PC-3 (cell line): ENCODE measurements around the gene PPP3R1.

Source experiments
- EZH2 ChIP-seq: fragments of 300-600 bp; sonication (generic); IDR thresholded peaks from one replicate; pipeline ENCODE4 v1.6.1; 2017; ENCODE audit warnings: antibody characterized with exemption, mild to moderate bottlenecking, low read length; ENCODE audit not compliant: unreplicated experiment
- EZH2phosphoT487 ChIP-seq: fragments of 300-600 bp; sonication (generic); IDR thresholded peaks from 2 replicates; pipeline ENCODE4 v1.6.1; 2018; ENCODE audit warnings: mild to moderate bottlenecking, antibody characterized with exemption, low read length, borderline replicate concordance
- TF ChIP-seq, protein P1 (sequence below): fragments of 300-600 bp; sonication (generic); conservative IDR thresholded peaks from 2 replicates; pipeline ENCODE4 v1.5.1; 2017; ENCODE audit warnings: antibody characterized with exemption, low read depth, mild to moderate bottlenecking, low read length

DNA sequence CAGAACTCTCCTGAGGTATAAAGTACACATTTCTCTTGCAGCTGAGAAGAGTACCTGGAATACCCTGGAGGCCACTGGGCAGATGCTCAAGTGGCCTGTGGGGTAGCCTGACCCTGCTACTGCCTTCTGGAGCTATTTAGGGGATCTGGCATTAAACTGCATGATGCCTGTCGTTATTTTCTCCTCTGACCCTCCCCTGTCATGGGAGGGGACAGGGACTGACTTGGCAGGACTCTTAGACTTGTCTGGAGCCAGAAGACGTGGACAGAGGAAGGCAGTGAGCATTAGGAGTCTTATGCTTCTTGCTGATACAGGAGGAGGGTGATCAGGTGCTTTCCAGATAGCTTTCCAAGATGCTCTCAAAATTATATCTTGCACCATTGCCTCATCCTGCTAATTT lies 42.6 kb upstream of the PPP3R1 start:
- TF ChIP-seq, protein P1, sequence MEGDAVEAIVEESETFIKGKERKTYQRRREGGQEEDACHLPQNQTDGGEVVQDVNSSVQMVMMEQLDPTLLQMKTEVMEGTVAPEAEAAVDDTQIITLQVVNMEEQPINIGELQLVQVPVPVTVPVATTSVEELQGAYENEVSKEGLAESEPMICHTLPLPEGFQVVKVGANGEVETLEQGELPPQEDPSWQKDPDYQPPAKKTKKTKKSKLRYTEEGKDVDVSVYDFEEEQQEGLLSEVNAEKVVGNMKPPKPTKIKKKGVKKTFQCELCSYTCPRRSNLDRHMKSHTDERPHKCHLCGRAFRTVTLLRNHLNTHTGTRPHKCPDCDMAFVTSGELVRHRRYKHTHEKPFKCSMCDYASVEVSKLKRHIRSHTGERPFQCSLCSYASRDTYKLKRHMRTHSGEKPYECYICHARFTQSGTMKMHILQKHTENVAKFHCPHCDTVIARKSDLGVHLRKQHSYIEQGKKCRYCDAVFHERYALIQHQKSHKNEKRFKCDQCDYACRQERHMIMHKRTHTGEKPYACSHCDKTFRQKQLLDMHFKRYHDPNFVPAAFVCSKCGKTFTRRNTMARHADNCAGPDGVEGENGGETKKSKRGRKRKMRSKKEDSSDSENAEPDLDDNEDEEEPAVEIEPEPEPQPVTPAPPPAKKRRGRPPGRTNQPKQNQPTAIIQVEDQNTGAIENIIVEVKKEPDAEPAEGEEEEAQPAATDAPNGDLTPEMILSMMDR: no peak
- no peak for TF ChIP-seq EZH2phosphoT487
- TF ChIP-seq EZH2: no peak
